HG02759 (cell line): ENCODE measurements around the gene C19orf12.
"Not testable (repeated sequence)": the region's sequence is repeated elsewhere in the genome, so short reads cannot be mapped to it uniquely, and the experiment has no call there.

Source experiments
- ATAC-seq: cut with Tn5 transposase; IDR thresholded peaks from one replicate; pipeline ENCODE4 v1.9.1; 2021; ENCODE audit warnings: mild to moderate bottlenecking, moderate library complexity; ENCODE audit not compliant: unreplicated experiment

The C19orf12 gene

DNA sequence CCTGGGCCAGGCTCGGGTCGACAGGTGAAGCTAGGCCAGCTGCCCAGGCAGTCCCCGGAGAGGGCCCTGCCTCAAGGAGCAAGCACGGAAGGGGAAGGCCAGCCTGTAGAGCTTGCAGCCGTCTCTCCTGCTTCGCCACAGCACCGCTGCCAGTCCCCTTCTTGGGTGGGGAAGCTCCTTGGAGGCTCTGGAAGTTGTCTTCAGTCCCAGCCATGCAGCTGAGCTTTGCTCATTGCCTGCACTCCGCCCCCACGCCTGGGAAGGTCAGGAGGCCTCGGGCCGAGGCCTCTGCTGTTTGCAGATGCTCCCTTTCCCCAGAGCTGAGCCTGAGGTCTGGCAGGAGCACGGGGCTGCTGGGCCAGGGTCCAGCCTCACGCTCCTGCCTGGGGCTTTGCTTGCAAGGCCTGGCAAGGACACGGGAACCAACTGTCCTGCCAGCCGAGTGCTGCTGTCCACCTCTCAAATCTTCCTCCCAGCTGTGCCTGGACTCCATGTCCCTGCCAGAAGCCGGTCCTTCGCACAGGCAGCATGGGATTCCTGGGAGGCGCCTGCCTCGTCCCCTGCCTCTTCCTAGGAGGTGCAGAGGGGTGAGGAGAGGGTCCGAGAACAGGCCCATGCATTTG is 36.5 kb downstream of the C19orf12 start:
- no peak for ATAC-seq

- ATAC-seq = no peak
Measured at GRCh38 chr19:29677001-29677817, 37.9 kb downstream of the C19orf12 start.

DNA sequence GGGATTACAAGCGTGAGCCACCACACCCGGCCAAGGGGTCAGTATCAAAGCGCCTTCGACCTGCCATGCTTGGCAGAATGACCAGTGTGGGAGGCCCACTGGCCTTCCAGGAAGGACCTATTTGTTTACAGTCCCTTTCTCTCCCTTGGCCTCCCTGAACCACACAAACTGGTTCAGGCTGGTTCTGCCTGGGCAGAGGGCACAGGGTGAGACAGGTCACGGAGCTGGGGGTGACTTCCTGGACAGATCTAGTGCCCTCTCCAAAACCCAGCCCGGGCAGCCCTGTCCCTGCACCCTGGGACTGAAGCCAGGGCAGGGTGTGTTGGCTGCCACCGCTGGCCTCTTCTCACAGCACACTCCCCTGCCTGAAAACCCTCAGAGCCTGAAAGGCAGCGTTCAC is 38.5 kb downstream of the C19orf12 start:
- ATAC-seq = no peak

DNA sequence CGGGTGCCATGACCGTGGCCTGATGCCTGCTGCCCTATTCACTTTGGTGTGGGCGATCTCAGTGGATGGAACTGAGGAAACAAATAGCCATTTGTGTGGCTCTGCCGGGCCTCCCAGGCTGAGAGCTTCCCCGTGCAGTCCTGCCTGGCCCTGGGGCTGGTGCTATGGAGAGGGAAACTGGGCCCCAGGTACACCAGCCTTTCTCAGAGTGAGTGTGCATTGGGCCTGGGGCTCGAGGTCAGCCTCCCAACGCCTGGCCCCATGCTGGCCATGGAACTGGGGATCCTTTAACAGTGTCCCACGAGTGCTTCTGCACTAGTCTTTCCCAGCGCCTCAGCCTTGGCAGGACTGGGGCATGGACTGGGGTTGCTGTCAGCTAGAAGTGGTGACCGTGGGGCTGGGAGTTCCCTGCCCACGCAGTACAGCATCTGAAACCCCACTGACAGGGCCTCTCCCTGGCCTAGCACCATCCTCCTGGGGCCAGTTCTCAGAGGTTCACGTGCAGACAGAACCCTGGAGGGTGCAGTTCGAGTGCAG is 39.3 kb downstream of the C19orf12 start:
- no peak for ATAC-seq

DNA sequence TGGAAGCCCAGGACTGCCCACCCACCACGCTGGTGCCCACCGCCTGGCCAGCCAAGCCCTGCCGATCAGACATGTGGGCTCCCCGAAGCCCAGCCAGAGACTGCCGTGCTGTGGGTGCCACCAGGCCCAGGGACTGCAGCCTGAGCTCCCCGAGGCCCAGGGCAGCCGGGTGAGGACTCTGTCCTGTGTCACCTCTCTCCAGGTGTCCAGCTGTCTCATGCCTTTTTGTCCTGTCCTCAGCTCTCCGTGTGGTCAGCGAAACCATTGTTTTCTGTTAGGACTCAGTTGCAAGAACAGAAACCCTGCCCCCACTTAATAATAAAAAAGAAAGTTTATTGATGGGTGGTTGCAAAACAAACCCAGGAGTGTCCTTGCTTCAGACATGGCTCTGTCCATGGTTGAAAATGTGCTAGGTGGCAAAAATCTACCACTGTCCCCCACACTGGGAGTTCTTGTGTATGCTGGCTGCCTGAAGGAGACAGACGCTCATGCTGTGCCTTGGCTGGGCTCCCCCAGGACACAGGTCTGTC is 39.9 kb downstream of the C19orf12 start:
- no peak for ATAC-seq

GRCh38 chr19:29674374-29675119 is 40.5 kb downstream of the C19orf12 start:
- no peak for ATAC-seq

GRCh38 chr19:29673451-29674371 is 41.4 kb downstream of the C19orf12 start:
- ATAC-seq = no peak

DNA sequence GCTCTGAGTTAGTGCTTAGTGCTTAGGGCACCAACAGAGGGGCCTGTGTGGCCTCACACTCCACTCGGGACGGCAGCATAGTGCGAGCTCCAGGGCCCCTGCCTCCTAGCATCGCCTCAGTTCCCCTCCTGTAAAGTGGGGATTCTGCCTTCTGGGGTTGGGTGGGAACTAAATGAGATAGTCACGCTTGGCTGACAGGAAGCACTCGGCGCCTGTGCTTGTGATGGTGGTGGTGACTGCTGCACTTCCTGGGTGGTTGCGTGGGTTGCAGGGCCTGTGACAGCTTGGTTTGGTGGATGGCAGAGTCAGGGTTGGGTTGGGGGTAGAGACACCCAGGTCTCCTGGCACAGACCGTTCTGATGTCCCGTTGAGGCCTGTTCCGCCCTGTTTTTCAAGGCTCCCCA is 42.1 kb downstream of the C19orf12 start:
- ATAC-seq = peak; percentile 54

DNA sequence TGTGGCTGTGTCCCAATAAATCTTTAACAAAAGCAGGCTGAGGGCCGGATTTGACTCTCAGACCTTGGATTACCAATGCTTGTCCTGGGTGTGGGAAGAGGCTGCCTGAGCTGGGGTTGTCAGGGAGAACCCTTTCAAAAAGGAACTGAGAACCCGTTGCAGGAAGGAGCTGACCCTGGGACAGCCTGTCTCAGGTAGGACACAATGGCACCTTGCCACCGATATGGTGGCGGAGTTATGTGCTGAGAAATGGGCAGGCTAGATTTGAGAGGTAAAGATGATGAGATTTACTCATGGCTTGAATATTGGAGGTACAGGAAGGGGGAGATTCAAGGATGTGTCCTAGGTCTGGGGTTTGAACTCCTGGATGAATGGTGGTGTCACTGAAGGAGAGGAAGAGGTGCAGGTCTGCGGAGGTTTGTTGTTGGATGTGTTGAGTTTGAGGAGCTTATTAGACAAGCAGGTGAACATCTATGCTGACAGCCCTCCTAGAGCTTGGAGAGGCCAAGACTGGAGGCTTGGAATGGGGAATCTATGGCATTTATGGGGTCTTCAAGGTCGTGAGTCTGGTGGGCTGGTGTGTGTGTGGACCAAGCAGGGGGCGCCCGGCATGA is 42.6 kb downstream of the C19orf12 start:
- no peak for ATAC-seq

DNA sequence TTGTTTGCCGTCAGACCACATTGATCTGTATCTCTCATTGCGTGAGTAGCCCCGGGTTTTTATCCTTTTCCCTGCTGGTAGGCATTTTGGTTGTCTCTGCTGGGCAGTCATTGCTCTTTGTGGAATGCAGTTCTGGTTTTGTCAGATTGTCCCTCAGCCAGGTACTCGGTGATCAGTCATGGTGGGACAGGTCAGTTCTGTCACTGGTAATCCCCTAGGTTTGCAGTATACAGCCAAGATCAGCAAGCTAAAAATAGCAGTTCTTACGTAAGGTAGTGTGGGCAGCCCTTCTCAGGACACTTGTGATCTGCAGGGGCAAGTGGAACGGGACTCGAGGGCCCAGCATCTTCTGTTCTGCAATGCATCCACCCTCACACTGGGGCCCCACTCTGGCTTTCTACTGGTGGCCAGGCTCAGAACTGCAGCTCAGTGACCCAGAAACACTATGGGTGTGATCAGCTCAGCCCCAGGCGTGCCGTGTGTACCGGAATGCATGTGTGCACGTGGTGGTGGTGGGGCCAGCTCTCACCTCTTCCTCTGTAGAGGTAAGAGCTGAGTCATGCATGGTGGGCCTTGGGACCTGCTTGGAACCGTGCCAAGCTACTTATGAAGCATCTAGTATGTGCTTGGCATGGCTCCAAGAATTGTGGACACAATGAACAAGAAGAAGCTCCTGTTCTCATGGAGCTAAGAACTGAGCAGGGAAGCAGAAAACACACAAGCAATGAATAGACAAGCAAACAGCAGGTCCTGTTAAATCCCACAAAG is 43.5 kb downstream of the C19orf12 start:
- peak; percentile 72 for ATAC-seq

DNA sequence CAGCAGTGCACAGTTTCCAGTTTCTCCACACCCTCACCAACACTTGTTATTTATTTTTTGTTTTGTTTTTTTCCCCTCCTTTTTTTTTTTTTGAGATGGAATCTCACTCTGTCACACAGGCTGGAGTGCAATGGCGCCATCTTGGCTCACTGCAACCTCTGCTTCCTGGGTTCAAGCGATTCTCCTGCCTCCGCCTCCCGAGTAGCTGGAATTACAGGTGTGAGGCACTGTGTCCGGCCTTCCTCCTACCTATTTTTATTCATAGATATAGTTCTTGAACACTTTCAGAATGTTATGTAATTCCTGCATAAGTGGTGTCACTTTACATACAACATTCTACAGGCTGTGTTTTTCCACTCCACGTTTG is 44.1 kb downstream of the C19orf12 start:
- ATAC-seq = not testable (repeated sequence)

DNA sequence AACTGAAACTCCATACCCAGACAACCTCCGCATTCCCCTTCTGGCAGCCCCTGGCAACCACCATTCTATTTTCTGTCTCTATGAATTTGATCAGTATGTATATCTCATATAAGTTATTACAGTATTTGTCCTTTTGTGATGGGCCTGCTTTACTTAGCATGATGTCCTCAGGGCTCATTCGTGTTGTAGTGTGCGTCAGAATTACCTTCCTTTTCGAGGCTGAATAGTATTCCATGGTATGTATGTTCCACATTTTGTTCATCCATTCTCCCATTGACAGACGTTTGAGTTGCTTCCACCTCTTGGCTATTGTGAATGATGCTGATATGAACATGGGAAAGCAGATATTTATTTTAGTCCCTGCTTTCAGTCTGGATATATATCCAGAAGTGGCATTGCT is 44.8 kb downstream of the C19orf12 start:
- ATAC-seq = no peak

DNA sequence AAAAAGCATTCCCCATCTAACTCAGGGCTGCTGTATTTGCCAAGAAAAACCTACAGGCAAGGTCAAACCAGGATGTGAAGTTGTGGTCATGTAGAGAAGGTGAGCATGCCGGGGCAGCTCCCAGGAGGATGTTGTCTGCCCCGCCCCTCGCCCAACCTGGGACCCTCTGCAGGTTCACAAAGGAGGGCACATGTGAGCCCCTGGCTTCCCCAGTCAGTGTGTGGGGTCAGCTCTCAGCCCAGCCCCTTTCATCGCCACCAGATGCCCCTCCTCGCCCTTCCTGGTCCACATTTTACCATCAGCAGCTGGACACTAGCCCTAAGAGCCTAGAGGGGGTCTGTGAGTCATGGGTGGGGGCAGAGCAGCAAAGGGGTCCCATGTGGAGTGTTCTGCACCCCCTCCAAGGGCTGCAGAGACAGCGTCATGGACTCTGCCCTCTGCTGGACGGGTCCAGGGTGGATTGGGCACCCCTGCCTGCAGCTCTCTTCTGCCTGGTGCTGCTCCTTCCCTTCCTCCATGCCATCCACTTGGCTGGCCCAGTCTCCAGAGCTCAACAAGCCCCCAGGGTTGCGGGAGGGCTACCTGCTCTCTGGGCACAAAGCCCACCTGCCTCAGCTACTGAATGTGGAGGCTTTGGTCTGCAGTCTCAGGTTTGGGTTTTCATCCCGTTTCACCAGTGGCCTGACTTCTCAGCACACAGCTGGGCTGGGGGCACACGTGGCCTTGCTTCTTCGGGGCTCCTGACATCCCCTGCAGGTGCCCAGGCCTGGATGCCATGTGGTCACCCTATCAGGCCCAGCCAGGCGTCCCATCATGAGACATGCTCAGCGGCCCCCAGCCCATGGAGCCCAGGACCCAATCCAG is 46.1 kb downstream of the C19orf12 start:
- no peak for ATAC-seq

- no peak for ATAC-seq
Measured at GRCh38 chr19:29667901-29668341, 47.1 kb downstream of the C19orf12 start.

- no peak for ATAC-seq
Measured at GRCh38 chr19:29667387-29667783, 47.7 kb downstream of the C19orf12 start.

DNA sequence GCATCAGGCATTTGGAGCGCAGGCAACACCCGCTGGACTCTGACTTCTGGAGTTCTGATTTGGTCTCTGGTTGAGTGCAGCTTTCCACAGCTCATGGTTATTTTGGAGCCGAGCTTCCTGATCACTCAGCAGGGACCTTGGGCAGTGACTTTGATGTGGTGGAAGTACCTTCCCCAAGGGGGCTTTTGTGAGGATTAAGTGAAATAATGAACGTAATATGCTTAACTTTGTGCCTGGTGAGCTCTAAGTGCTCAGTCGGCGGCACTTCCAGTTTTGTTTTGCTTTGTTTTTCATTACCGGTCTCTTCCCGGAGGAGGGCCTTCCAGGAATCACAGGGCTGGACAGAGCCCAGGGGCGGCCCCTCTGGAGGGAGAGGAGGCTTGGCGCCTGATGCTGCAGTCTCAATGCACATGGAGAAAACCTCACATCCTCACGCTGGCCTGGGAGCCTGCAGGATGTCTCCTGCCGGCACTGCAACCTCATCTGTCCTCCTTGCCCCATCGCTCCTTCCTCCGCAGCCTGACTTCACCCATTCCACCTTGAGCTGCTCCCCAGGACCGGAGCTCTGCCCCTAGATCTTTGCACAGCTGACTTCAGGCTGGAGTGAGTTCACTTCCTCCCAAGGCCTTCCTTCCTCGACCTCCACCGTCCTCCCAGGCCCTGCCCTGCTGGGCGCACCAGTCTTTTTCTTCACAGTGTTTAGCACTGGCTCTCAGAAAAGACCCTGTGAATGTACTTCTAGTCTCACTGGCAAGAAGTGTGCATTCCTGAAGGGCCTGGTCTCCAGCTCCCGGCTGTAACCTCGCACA is 48.3 kb downstream of the C19orf12 start:
- ATAC-seq = no peak
